IPS-NIHi11 (cell line): ENCODE data around the gene GTF2H4.

Source experiments
- DNase-seq: peaks from one replicate; pipeline ENCODE4 v3.0.0; 2012; ENCODE audit warnings: mixed read lengths, low spot score

GTF2H4 gene

GRCh38 chr6:30882759-30883684 is 25.0 kb upstream of the GTF2H4 start:
- peak; percentile 77 for DNase-seq

DNA sequence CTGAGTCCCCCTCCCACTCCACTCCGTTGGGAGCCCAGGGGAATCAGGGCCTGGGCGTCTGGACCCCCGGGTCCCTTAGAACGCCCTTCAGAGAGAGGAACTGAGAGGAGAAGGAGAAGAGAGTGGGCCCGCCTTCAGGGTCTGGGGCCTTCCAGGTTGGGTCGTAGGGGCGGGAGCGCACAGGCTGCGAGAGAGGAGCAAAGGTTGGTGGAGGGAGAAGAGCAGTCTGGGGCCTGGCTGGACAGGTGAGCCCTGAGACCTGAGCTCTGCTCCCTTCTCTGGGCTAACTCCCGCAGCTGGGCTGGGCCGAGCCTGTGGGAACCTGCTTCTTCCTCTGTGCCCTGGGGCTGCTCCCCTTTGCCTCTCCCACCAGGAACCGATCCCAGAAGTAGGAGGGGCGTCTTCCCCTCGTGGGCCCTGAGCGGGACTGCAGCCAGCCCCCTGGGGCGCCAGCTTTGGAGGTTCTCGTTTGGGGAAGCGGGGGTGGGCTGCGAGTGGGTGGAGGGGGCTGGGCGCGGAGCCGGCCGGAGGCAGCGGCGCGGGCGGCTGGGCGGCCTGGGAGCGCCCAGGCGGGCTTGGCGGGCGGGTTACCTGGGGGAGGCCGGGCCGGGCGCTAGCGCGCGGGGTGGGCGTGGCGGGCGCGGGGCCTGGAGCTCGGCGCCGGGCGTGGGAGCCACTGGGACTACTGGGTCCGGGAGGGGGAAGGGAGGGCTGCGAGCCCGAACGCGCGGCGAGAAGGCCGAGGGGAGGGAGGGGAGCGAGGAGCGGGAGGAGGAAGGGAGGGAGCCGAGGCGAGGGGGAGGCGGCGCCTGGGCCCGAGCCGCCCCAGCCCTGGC is 24.1 kb upstream of the GTF2H4 start, which contains the start of gene DDR1:
Gene DDR1 (plus strand): TSS at position 835 of the 836 bp plus-strand sequence. CDS start 4,211 bp downstream, outside the sequence.
- DNase-seq = peak; percentile 61

DNA sequence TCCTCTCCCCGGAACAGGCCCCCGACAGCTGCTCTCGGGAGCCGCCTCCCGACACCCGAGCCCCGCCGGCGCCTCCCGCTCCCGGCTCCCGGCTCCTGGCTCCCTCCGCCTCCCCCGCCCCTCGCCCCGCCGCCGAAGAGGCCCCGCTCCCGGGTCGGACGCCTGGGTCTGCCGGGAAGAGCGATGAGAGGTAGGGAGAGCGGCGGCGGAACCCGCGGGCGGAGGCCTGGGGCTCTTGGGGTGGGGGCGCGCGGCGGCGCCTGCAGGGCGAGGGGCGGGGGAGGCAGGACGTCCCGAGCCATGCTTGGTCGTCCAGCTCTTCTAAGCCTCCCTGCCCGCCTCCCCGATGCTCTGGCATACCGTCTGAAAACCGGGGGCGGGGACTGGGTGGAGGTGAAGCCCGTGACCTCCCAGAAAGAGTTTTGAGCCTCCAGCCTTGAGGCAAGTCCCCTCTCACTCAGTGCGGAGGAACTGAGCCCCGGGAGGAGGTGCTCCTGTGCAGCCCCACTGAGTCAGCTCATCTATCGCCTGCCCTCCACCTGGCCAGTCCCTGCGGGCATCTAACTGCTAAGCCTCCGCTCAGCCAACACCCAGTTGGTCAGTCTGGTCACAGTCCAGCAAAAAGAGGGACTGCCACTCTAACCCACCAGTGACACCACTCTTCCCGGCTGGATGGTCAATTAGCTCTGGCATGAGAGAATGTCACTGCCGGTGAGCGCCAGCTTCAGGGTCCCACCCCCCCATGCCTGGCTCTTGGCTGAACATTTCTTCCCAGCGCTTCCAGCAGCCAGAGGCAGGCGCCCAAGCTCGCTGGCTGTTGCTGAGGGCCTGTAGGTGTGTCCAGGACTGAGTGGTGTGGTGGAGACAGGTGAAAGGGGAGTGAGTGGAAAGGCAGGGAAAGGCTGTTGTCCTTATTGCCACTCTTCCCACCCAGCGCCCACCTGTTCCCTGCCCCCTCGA is 23.2 kb upstream of the GTF2H4 start:
- DNase-seq = peak; percentile 75

DNA sequence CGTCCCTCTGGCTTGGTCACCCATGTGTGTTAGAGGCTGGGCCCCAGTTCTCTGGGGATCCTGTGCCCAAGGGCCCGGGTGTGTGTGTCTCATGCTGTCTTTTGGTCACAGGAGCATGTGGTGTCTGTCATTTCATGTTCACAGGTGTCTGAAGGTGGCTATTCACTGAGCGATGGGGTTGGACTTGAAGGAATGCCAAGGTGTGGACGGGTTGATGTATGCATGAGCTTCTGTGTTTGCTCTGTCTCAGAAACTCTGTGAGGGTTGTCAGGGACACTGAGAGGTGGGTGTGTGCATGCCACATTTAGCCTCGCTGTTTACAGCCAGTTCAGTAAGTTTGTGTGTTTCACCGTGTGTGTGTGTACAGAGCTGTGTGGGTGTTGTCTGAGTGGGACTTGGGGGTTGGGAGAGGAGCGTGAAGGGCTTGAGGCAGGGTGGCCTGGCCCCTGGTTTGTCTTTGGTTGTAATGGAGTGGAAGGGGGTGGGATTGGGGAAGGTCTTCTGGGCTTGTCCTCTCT is 22.5 kb upstream of the GTF2H4 start:
- DNase-seq = no peak

DNA sequence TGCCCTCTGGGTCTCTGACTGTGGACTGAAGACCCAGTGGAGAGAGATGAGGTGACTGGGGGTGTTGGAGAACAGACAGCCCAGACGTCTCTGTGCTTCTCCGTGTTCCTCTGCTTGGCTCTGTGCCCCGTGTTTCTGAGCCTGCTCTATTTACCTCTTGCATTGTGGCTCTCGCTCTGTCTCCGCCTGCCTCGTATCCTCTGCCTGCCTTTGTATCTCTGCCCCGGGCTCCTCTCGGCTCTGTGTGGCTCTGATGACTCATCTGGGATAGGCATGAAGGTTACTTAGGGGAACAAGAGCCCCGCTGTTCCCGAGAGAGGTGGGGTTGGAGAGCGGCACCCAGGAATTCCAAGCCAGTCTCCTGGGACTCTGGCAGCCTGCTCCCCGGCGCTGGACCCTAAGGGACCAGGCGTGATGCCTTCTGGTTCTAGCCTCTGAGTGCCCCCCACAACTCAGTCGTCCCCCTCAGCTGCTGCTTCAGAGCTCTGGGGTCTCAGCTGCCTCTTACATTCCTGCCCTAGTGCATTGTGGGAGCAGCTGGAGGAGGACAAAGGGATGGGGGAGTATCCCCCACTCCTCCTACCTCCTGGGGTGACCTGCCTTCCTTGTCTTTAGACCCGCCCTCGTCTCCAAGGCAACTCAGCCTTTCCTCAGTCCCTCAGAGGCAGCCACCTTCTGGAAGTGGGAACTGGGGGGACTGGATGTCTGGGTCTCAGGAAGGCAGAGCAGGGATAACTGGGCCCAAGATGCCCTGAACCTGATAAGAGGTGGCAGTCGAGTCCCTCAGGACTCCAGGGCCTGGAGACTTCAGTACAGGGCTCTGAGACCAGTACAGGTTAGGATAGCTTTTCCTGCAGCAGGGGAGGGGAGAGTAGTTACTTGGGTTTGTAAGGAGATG is 21.8 kb upstream of the GTF2H4 start:
- peak; percentile 92 for DNase-seq

- no peak for DNase-seq
These were observed 21.1 kb upstream of the GTF2H4 start for GRCh38 chr6:30886897-30887255.

GRCh38 chr6:30887901-30888815 is 19.8 kb upstream of the GTF2H4 start:
- no peak for DNase-seq

- DNase-seq = no peak
These were observed 19.1 kb upstream of the GTF2H4 start for GRCh38 chr6:30888816-30889495.

GRCh38 chr6:30889496-30889885 is 18.5 kb upstream of the GTF2H4 start:
- no peak for DNase-seq

GRCh38 chr6:30889921-30890645 is 17.9 kb upstream of the GTF2H4 start:
- no peak for DNase-seq

- DNase-seq = no peak
These were observed 17.2 kb upstream of the GTF2H4 start for GRCh38 chr6:30890646-30891449.

- DNase-seq = no peak
These were observed 16.6 kb upstream of the GTF2H4 start for GRCh38 chr6:30891450-30891723.

- DNase-seq = no peak
These were observed 16.0 kb upstream of the GTF2H4 start for GRCh38 chr6:30891816-30892538.

DNA sequence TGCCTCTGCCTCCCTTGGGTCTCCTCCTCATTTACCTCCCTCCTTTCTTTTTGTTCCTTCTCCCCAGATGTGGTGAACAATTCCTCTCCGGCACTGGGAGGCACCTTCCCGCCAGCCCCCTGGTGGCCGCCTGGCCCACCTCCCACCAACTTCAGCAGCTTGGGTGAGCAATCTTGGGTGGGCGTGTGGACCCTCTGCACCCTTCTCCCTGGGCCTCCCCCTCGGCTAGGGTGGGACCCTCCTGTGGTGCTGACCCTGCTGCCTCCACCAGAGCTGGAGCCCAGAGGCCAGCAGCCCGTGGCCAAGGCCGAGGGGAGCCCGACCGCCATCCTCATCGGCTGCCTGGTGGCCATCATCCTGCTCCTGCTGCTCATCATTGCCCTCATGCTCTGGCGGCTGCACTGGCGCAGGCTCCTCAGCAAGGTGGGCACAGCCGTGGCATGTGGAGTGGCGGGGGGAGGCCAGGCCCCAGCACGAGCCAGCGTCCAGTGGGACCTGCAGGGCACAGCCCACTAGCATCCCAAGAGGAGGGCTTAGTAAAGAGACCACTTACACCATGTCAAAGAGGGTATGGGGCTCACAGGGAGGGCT is 14.9 kb upstream of the GTF2H4 start:
- DNase-seq = peak; percentile 73

GRCh38 chr6:30893666-30894065 is 14.3 kb upstream of the GTF2H4 start:
- DNase-seq = no peak

DNA sequence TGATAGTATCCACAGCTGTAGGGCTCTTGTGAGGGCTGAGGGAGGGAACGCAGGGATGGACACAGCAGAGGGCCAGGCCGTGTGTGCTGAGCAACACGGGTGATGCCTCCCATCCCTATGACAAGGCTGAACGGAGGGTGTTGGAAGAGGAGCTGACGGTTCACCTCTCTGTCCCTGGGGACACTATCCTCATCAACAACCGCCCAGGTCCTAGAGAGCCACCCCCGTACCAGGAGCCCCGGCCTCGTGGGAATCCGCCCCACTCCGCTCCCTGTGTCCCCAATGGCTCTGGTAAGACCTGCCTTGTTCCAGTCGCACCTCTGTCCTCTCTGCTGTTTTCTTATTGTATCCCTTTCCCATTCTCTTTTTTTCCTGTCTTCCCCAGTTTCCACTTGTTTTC is 13.6 kb upstream of the GTF2H4 start:
- DNase-seq = no peak
